Erythroblast (primary cell): ENCODE data around the gene FHOD1.

Experiments
- DNase-seq, 2 experiments: peaks; one replicate each; lab custom pipeline; 2025; lab: John Stamatoyannopoulos, UW
- GATA1 ChIP-seq: IDR thresholded peaks from 2 replicates; pipeline ENCODE4 v1.6.1; 2011; ENCODE audit warnings: low read depth, mild to moderate bottlenecking, control low read depth, low read length, moderate library complexity
- POLR2A ChIP-seq: IDR thresholded peaks from 2 replicates; pipeline ENCODE4 v1.6.1; 2011; ENCODE audit warnings: mild to moderate bottlenecking, low read length

The FHOD1 gene

GRCh38 chr16:67208154-67208896 lies 39.0 kb downstream of the FHOD1 start:
- TF ChIP-seq POLR2A = no peak
- TF ChIP-seq GATA1 = no peak
- no peak for DNase-seq

- DNase-seq = peak; percentile 57 to 71
- TF ChIP-seq POLR2A (peak; percentile 42), GATA1 (no peak)
Measured at GRCh38 chr16:67207249-67208091, 39.8 kb downstream of the FHOD1 start.

- TF ChIP-seq POLR2A = no peak
- no peak for TF ChIP-seq GATA1
- no peak for DNase-seq
Measured at GRCh38 chr16:67206838-67207248, 40.4 kb downstream of the FHOD1 start.

GRCh38 chr16:67206129-67206837 lies 41.0 kb downstream of the FHOD1 start:
- no peak for DNase-seq
- TF ChIP-seq GATA1 = no peak
- peak; percentile 21 for TF ChIP-seq POLR2A

GRCh38 chr16:67204076-67204475 lies 43.2 kb downstream of the FHOD1 start:
- no peak for TF ChIP-seq POLR2A
- TF ChIP-seq GATA1 = no peak
- DNase-seq = no peak

GRCh38 chr16:67202956-67203493 lies 44.3 kb downstream of the FHOD1 start:
- no peak for DNase-seq

GRCh38 chr16:67202426-67202825 lies 44.9 kb downstream of the FHOD1 start:
- no peak for TF ChIP-seq POLR2A
- no peak for TF ChIP-seq GATA1
- DNase-seq = no peak

More at GRCh38 chr16:67202956-67203493, 44.3 kb downstream of the FHOD1 start:
- TF ChIP-seq POLR2A = no peak
- TF ChIP-seq GATA1 = no peak

GRCh38 chr16:67201411-67202345 lies 45.6 kb downstream of the FHOD1 start:
- TF ChIP-seq GATA1 (no peak), POLR2A (no peak)
- DNase-seq = no peak

GRCh38 chr16:67200491-67200890 lies 46.8 kb downstream of the FHOD1 start:
- TF ChIP-seq GATA1 (no peak), POLR2A (no peak)
- no peak for DNase-seq

- no peak for DNase-seq
- no peak for TF ChIP-seq POLR2A
- no peak for TF ChIP-seq GATA1
Measured at GRCh38 chr16:67199808-67200198, 47.5 kb downstream of the FHOD1 start.

- TF ChIP-seq GATA1 = no peak
- no peak for TF ChIP-seq POLR2A
- DNase-seq = no peak
Measured at GRCh38 chr16:67199011-67199807, 48.1 kb downstream of the FHOD1 start, which contains the start of gene ELMO3. TSS of gene ELMO3 (plus strand) at chr16:67199131. CDS start at chr16:67199327, 196 bp downstream.
